DMS 273 (cell line): Measurements from ENCODE around the gene PRRC2A.
A peak's percentile ranks its signal among the peaks of the same experiment; 100 is the strongest.

Source experiments
- DNase-seq: peaks from one replicate; lab custom pipeline; 2025; ENCODE audit not compliant: unreplicated experiment; lab: John Stamatoyannopoulos, UW

Gene PRRC2A

DNA sequence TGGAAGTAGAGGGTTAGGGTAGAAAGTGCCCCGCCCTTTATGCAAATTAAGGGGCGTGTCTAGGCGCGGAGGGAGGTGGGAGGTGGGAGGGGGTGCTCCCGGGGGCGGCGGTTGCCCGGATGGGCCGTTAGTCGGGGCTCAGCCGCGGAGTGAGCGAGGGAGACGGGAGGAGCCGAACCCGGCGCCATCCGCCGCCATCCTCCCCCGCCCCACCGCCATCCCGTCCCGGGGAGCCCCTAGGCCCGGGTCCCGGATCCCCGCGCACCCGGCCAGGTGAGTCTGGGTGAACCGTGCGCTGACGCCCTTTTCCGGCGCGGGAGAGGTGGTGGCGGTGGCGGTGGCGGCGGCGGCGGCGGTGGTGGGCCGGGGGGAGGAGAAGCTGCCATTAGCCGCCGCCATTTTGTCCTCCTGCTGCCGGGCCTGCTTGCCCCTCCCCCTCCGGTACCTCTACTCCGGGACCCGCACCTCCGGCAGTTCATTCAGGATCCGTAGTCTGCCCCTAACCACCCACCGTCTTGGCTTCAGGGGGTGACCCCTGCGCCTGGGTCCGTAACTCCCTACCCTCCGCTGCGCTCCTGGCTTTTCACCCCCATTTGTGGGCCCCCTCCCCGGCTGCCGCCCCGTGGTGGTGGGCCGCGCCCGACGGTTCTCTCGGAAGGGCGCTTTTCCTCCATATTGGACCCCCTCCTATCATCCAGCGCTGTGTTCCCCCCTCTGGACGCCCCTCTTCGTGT is at the start of gene PRRC2A:
Gene PRRC2A, plus strand, starts transcription at position 130 of the 734 bp plus-strand sequence. CDS start 2,075 bp downstream, outside the sequence.
- peak; percentile 100 for DNase-seq

DNA sequence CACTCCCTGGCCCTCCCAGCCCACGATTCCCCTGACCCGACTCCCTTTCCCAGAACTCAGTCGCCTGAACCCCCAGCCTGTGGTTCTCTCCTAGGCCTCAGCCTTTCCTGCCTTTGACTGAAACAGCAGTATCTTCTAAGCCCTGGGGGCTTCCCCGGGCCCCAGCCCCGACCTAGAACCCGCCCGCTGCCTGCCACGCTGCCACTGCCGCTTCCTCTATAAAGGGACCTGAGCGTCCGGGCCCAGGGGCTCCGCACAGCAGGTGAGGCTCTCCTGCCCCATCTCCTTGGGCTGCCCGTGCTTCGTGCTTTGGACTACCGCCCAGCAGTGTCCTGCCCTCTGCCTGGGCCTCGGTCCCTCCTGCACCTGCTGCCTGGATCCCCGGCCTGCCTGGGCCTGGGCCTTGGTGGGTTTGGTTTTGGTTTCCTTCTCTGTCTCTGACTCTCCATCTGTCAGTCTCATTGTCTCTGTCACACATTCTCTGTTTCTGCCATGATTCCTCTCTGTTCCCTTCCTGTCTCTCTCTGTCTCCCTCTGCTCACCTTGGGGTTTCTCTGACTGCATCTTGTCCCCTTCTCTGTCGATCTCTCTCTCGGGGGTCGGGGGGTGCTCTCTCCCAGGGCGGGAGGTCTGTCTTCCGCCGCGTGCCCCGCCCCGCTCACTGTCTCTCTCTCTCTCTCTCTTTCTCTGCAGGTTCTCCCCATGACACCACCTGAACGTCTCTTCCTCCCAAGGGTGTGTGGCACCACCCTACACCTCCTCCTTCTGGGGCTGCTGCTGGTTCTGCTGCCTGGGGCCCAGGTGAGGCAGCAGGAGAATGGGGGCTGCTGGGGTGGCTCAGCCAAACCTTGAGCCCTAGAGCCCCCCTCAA is 48.2 kb upstream of the PRRC2A start, which contains the start of gene LTA:
Gene LTA, plus strand, starts transcription at position 249 of the 871 bp plus-strand sequence. Its CDS starts 454 bp downstream, at position 703.
- DNase-seq = no peak

DNA sequence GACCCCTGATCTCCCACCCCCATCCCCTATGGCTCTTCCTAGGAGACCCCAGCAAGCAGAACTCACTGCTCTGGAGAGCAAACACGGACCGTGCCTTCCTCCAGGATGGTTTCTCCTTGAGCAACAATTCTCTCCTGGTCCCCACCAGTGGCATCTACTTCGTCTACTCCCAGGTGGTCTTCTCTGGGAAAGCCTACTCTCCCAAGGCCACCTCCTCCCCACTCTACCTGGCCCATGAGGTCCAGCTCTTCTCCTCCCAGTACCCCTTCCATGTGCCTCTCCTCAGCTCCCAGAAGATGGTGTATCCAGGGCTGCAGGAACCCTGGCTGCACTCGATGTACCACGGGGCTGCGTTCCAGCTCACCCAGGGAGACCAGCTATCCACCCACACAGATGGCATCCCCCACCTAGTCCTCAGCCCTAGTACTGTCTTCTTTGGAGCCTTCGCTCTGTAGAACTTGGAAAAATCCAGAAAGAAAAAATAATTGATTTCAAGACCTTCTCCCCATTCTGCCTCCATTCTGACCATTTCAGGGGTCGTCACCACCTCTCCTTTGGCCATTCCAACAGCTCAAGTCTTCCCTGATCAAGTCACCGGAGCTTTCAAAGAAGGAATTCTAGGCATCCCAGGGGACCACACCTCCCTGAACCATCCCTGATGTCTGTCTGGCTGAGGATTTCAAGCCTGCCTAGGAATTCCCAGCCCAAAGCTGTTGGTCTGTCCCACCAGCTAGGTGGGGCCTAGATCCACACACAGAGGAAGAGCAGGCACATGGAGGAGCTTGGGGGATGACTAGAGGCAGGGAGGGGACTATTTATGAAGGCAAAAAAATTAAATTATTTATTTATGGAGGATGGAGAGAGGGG is 47.0 kb upstream of the PRRC2A start:
- no peak for DNase-seq

DNA sequence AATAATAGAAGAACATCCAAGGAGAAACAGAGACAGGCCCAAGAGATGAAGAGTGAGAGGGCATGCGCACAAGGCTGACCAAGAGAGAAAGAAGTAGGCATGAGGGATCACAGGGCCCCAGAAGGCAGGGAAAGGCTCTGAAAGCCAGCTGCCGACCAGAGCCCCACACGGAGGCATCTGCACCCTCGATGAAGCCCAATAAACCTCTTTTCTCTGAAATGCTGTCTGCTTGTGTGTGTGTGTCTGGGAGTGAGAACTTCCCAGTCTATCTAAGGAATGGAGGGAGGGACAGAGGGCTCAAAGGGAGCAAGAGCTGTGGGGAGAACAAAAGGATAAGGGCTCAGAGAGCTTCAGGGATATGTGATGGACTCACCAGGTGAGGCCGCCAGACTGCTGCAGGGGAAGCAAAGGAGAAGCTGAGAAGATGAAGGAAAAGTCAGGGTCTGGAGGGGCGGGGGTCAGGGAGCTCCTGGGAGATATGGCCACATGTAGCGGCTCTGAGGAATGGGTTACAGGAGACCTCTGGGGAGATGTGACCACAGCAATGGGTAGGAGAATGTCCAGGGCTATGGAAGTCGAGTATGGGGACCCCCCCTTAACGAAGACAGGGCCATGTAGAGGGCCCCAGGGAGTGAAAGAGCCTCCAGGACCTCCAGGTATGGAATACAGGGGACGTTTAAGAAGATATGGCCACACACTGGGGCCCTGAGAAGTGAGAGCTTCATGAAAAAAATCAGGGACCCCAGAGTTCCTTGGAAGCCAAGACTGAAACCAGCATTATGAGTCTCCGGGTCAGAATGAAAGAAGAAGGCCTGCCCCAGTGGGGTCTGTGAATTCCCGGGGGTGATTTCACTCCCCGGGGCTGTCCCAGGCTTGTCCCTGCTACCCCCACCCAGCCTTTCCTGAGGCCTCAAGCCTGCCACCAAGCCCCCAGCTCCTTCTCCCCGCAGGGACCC is 46.1 kb upstream of the PRRC2A start:
- no peak for DNase-seq

DNA sequence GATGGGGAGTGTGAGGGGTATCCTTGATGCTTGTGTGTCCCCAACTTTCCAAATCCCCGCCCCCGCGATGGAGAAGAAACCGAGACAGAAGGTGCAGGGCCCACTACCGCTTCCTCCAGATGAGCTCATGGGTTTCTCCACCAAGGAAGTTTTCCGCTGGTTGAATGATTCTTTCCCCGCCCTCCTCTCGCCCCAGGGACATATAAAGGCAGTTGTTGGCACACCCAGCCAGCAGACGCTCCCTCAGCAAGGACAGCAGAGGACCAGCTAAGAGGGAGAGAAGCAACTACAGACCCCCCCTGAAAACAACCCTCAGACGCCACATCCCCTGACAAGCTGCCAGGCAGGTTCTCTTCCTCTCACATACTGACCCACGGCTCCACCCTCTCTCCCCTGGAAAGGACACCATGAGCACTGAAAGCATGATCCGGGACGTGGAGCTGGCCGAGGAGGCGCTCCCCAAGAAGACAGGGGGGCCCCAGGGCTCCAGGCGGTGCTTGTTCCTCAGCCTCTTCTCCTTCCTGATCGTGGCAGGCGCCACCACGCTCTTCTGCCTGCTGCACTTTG is 45.1 kb upstream of the PRRC2A start, which contains the start of gene TNF:
Gene TNF, plus strand, starts transcription at position 231 of the 567 bp plus-strand sequence. Its CDS starts 177 bp downstream, at position 408.
- DNase-seq = no peak

DNA sequence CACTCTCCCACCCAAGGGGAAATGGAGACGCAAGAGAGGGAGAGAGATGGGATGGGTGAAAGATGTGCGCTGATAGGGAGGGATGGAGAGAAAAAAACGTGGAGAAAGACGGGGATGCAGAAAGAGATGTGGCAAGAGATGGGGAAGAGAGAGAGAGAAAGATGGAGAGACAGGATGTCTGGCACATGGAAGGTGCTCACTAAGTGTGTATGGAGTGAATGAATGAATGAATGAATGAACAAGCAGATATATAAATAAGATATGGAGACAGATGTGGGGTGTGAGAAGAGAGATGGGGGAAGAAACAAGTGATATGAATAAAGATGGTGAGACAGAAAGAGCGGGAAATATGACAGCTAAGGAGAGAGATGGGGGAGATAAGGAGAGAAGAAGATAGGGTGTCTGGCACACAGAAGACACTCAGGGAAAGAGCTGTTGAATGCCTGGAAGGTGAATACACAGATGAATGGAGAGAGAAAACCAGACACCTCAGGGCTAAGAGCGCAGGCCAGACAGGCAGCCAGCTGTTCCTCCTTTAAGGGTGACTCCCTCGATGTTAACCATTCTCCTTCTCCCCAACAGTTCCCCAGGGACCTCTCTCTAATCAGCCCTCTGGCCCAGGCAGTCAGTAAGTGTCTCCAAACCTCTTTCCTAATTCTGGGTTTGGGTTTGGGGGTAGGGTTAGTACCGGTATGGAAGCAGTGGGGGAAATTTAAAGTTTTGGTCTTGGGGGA is 44.4 kb upstream of the PRRC2A start:
- peak; percentile 24 for DNase-seq

DNA sequence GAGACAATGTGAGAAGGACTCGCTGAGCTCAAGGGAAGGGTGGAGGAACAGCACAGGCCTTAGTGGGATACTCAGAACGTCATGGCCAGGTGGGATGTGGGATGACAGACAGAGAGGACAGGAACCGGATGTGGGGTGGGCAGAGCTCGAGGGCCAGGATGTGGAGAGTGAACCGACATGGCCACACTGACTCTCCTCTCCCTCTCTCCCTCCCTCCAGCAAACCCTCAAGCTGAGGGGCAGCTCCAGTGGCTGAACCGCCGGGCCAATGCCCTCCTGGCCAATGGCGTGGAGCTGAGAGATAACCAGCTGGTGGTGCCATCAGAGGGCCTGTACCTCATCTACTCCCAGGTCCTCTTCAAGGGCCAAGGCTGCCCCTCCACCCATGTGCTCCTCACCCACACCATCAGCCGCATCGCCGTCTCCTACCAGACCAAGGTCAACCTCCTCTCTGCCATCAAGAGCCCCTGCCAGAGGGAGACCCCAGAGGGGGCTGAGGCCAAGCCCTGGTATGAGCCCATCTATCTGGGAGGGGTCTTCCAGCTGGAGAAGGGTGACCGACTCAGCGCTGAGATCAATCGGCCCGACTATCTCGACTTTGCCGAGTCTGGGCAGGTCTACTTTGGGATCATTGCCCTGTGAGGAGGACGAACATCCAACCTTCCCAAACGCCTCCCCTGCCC is 43.5 kb upstream of the PRRC2A start:
- no peak for DNase-seq

DNA sequence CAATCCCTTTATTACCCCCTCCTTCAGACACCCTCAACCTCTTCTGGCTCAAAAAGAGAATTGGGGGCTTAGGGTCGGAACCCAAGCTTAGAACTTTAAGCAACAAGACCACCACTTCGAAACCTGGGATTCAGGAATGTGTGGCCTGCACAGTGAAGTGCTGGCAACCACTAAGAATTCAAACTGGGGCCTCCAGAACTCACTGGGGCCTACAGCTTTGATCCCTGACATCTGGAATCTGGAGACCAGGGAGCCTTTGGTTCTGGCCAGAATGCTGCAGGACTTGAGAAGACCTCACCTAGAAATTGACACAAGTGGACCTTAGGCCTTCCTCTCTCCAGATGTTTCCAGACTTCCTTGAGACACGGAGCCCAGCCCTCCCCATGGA is 42.9 kb upstream of the PRRC2A start:
- DNase-seq = no peak

DNA sequence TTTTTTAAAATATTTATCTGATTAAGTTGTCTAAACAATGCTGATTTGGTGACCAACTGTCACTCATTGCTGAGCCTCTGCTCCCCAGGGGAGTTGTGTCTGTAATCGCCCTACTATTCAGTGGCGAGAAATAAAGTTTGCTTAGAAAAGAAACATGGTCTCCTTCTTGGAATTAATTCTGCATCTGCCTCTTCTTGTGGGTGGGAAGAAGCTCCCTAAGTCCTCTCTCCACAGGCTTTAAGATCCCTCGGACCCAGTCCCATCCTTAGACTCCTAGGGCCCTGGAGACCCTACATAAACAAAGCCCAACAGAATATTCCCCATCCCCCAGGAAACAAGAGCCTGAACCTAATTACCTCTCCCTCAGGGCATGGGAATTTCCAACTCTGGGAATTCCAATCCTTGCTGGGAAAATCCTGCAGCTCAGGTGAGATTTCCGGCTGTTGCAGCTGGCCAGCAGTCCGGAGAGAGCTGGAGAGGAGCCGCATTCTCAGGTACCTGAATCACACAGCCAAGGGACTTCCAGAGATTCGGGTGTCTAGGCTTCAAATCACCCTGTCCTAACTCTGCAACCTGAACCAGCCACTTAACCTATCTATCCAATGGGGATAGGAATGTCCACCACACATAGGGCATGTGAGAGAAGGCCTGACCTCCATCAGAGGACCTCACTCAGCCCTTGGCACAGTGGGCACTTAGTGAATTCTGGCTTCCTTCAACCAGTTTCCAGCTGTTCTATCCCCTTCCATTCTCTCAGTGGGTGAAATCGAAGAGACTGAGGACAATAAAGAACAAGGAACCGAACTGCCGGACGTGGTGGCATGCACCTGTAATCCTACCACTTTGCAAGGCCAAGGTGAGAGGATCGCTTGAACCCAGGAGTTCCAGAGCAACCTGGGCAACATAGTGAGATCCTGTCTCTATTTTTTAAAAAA is 42.1 kb upstream of the PRRC2A start:
- DNase-seq = no peak

DNA sequence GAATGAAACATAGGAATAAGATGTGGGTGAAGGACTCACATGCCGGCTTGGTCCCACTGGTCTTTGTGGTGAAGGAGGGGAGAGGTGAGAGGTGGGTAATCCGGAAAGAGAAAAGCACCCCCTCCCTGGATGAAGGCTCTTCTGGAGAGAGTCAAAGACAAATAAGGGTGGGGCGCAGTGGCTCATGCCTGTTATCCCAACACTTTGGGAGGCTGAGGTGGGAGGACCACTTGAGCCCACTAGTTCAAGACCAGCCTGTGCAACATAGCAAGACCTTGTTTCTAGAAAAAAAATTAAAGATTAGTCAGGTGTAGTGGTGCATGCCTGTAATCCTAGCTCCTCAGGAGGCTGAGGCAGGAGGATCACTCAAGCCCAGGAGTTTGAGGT is 41.4 kb upstream of the PRRC2A start:
- DNase-seq = no peak

DNA sequence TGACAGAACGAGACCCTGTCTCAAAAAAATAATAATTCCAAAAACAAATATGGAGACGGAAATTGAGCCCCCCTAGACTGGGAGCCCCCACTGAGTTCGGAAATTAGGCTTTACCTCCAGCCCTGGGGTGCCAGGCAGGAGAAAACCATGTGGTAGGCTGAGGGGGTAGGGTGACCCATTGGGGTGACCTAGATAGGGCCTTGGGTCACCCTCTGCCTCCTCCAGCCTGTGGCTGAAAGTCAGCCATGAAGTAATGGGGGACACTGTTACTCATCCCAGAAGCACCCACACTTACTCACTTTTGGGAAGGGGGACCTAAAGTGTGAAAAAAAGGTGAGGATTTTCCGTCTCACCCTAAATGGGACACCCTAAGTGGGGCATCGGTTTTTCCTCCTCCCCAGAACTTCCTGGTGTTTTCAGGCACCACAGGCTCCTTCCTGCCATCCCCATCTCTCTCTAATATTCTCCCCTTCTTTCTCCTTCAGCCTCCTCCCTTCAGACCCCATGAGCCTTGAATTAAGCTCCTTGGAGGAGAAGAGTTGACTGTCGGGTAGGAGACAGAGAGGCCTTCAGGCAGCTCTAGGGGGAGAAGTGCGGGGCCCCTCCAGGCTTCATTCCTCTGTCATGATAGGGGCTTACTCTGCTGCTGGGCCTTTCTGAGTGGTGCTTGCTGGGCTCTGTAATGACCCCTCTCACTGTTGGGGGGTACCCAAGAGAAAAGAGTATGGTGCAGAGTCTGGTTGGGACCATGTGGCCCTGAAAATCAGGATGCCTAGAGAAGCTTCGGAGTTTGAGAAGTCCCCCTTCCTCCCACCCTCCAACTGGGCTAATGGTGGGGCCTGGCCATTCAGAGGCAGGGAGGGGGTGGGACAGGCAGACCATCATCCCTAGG is 40.7 kb upstream of the PRRC2A start:
- no peak for DNase-seq

DNA sequence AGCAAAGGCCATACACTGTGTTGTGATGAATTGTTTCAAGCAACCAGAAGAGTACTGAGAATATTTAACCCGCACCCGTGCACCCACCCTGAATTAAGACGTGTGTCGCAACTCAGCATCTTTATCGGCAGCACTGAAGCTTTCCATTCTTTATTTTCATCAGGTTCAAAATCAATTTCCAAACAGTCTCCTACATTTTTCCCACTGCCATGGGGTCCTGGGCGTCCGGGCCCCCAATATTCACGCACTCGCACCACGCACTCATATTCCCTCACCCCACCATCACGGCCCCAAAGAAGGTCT is 40.1 kb upstream of the PRRC2A start:
- DNase-seq = no peak

DNA sequence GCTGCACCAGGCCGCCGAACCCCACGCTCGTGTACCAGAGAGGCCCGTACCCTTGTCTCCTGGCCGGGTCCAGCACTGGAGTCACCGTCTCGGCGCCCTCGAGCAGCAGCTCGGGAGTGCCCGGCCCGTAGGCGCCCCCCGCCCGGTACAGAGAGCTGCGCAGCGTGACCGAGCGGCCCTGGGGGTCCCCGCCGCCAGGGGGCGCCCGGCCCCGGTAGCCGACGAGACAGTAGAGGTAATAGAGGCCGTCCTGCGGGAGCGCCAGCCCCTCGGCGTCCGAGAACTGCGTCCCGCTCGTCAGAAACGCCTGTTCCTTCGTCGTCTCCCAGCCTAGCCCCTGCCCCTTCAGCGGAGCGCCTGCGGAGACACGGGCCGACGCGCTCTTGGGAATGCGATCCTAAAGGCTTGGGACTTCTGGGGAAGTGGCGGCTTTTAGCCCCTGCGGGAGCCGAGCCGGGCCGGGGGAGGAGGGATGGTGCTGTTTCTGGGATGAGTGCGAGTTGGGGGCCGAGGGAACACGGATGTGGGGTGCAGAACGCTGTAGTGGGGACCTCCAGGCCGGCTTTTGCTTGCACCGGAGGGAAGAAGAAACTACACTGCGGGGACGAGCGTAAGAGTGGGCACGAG is 39.6 kb upstream of the PRRC2A start:
- DNase-seq = peak; percentile 92

DNA sequence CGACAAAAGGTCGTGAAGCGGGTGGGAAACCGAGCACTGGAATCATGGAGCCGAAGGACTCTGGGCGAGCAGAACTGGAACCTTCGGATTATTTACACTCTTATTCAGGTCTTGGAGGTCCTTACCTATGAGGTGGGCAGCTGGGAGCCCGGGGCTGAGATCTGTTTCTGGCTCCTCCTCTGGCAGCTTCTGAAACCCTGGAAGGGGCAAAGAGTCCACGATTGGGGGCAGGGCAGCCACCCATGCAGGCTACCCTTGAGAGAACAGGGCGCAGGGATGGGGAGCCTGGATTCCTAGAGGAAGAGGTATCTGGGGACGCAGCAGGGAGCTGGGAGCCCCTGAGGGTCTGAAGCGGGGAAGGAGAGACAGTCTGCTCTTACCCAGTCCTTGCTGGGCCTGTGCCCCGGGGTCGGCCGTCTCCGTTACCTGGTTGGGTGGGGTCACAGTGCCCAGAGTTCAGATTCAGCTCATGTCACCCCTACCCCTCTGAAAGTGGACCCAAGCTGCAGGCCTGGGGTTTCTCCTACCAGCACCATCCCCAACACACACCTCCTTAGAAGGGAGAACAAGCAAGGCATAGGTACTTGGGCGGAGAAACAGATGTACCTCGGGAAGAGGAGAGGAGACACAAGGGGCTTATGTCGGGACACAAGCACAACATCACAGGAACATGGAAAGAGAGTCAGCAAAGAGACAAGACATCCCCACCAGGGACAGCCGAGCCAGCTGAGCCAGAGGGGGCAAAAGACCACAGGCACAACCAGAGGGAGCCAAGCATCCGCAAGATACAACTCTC is 38.9 kb upstream of the PRRC2A start:
- DNase-seq = peak; percentile 38

DNA sequence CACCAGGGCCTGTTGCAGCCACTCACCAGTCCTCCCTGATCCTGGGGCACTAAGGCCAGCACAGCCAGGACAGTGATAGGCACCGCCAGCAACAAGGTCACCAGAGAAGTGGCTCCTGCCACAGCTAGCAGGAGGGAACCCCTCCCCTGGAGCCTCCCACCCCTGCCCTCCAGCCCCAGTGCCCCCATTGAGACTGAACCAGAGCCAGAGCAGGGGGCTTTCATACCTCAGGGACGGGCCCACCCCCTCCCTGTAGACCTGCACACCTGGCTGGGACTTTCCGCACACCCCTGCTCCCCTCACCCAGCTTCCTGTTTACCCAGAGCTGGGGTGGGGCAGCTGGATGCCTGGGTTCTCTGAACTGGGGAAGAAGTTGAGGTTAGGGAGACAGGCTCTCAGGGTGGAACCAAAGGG is 38.3 kb upstream of the PRRC2A start, which contains the start of gene LTB:
Gene LTB, minus strand, starts transcription at position 195 of the 414 bp plus-strand sequence. Its CDS starts 7 bp downstream, at position 188.
- no peak for DNase-seq
